Esophagus muscularis mucosa (tissue), 4 donors: ENCODE measurements around the gene PDF.
A peak's percentile ranks its signal among the peaks of the same experiment; 100 is the strongest.

Source experiments
- EP300 ChIP-seq: sonication (generic); formaldehyde crosslinking; IDR thresholded peaks from one replicate; pipeline ENCODE4 v1.6.1; 2017; ENCODE audit warnings: antibody characterized with exemption
- POLR2A ChIP-seq: fragments of 450-650 bp; IDR thresholded peaks from one replicate; pipeline ENCODE4 v1.6.1; 2017; ENCODE audit warnings: antibody characterized with exemption, moderate library complexity, mild to moderate bottlenecking, low read depth
- POLR2AphosphoS5 ChIP-seq, 2 donors: sonication (generic); formaldehyde crosslinking; IDR thresholded peaks; one replicate each; pipeline ENCODE4 v1.6.1; 2017; ENCODE audit warnings: antibody characterized with exemption in 2 of 2
- TF ChIP-seq, protein P1 (sequence below), 3 experiments: fragments of 200-600 bp in 2 of 3; fragments of 450-650 bp in 1 of 3; sonication (generic) in 2 of 3; IDR thresholded peaks; one replicate each; pipeline ENCODE4 v1.5.1; 2017 to 2019; ENCODE audit warnings: antibody characterized with exemption in 3 of 3, mild to moderate bottlenecking in 2 of 3, moderate library complexity in 1 of 3

DNA sequence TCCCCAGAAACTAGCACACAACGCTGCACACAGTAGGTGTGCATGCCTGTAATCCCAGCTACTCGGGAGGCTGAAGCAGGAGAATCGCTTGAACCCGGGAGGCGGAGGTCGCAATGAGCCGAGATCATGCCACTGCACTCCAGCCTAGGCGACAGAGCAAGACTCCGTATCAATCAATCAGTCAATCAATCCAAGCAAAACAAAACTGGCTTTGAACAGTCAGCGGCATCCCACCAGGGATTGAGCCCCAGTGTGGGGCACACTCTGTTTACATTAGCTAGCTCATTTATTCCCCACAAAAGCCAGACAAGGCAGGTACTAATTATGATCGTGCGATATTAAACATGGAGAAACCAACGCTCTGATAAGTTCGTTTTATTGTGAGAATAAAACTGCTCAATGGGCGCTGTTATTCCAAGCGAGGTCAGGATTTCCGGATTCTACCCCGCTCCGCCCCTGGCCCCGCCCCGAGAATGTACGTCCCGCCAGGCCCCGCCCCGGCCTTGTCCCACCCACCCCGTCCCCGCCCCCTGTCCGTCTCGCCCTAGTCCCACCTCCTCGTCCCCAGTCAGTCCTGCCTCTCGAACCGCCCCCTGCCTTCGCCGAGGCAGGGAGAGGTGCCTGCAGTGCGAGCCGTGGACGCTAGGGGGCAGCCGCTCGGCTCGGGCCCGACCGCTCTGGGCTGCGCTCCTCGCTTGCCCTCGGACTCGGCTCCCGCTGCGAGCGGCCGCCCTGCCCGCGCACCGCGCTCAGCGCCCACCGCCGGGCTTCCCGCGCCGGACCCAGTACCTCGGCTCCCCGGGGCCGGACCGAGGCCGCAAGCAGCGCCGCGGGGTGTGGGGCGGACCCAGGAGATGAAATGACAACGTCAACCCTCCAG, 19.5 kb downstream of the PDF start, which contains the start of gene VPS4A:
- TF ChIP-seq POLR2A (peak; percentile 58), EP300 (no peak), POLR2AphosphoS5 (IDR thresholded peaks at IDR 0.05) (peak; percentile 79 to 80)
- TF ChIP-seq, protein P1, sequence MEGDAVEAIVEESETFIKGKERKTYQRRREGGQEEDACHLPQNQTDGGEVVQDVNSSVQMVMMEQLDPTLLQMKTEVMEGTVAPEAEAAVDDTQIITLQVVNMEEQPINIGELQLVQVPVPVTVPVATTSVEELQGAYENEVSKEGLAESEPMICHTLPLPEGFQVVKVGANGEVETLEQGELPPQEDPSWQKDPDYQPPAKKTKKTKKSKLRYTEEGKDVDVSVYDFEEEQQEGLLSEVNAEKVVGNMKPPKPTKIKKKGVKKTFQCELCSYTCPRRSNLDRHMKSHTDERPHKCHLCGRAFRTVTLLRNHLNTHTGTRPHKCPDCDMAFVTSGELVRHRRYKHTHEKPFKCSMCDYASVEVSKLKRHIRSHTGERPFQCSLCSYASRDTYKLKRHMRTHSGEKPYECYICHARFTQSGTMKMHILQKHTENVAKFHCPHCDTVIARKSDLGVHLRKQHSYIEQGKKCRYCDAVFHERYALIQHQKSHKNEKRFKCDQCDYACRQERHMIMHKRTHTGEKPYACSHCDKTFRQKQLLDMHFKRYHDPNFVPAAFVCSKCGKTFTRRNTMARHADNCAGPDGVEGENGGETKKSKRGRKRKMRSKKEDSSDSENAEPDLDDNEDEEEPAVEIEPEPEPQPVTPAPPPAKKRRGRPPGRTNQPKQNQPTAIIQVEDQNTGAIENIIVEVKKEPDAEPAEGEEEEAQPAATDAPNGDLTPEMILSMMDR (IDR thresholded peaks at IDR 0.05), result peak; percentile 90 to 99 (median 96)
